H1 (cell line): ENCODE data around the gene FAM83G.
"Not testable (repeated sequence)": the region's sequence is repeated elsewhere in the genome, so short reads cannot be mapped to it uniquely, and the experiment has no call there.

Source experiments
- CTCF ChIP-seq, 3 experiments: IDR thresholded peaks; 1 replicate in 2 of 3; 2 replicates in 1 of 3; pipeline versions ENCODE4 v1.5.1 to v1.6.1; 2011; ENCODE audit warnings: low read length in 3 of 3, mild to moderate bottlenecking in 3 of 3, inconsistent platforms in 2 of 3, low read depth in 1 of 3, moderate library complexity in 1 of 3; ENCODE audit not compliant: insufficient read depth in 1 of 3; ENCODE audit errors: control extremely low read depth in 1 of 3
- EP300 ChIP-seq, 2 experiments: IDR thresholded peaks; 1 replicate in 1 of 2; 2 replicates in 1 of 2; pipeline ENCODE4 v1.6.1; 2011 to 2012; ENCODE audit warnings: low read depth in 2 of 2, low read length in 2 of 2, mild to moderate bottlenecking in 2 of 2, borderline replicate concordance in 1 of 2, inconsistent platforms in 1 of 2, moderate library complexity in 1 of 2
- SAP30 ChIP-seq: fragments of 300-600 bp; sonication (generic); IDR thresholded peaks from 2 replicates; pipeline ENCODE4 v1.7.1; 2012; ENCODE audit warnings: low read length, moderate library complexity, mild to moderate bottlenecking, inconsistent platforms; ENCODE audit not compliant: insufficient read depth, insufficient replicate concordance
- TEAD4 ChIP-seq: IDR thresholded peaks from 2 replicates; pipeline ENCODE4 v1.6.1; 2012; ENCODE audit warnings: low read depth, low read length, inconsistent platforms, mixed read lengths
- ZNF274 ChIP-seq: IDR thresholded peaks from 2 replicates; pipeline ENCODE4 v1.7.0; 2012; ENCODE audit warnings: low read length, borderline replicate concordance; ENCODE audit errors: extremely low read depth

DNA sequence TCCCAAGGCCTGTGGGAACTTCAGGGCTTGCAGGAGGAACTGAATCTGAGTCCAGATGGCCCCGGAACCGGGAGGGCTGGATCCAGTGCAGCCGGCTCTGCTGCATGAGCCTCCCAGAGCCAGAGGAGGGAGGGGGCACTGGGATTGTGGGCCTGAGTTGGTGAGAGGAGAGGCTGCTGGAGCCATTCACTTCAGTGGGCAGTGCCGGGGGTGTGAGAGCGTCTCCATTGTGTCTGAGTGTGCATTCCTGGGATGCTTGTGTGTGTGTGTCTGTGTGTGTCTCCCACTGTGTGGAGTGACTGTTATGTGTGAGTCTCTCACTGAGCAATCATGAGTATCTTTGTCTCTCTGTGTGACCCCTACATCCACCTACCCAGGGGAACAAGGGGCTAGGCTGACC lies 25.2 kb upstream of the FAM83G start:
- not testable (repeated sequence) for TF ChIP-seq CTCF (IDR thresholded peaks at IDR 0.05; ENCODE audit: control extremely low read depth in 1 of 3, insufficient read depth in 1 of 3, low read depth in 1 of 3, low read length in 3 of 3); TEAD4; SAP30; EP300 (IDR thresholded peaks at IDR 0.05; ENCODE audit: borderline replicate concordance in 1 of 2, low read depth in 2 of 2, low read length in 2 of 2); ZNF274
